Measurements from ENCODE around the gene HIRA. TPM values are rescaled to one million over a fixed set of nuclear protein-coding genes. Genes with fewer than 3 reads are reported as not detected.
A peak's percentile ranks its signal among the peaks of the same experiment; 100 is the strongest.

Gene HIRA
- total and polyA plus RNA-seq, 9 of the 15 experiments (the other 6 are each of a cell fraction or from before 2014, with no cell fraction given): 0.96 to 132 (median 58.4) TPM

GRCh38 chr22:19432133-19432851 is 759 bp upstream of the HIRA start, which contains the start of gene MRPL40 (continued):
- TF ChIP-seq, protein P1, sequence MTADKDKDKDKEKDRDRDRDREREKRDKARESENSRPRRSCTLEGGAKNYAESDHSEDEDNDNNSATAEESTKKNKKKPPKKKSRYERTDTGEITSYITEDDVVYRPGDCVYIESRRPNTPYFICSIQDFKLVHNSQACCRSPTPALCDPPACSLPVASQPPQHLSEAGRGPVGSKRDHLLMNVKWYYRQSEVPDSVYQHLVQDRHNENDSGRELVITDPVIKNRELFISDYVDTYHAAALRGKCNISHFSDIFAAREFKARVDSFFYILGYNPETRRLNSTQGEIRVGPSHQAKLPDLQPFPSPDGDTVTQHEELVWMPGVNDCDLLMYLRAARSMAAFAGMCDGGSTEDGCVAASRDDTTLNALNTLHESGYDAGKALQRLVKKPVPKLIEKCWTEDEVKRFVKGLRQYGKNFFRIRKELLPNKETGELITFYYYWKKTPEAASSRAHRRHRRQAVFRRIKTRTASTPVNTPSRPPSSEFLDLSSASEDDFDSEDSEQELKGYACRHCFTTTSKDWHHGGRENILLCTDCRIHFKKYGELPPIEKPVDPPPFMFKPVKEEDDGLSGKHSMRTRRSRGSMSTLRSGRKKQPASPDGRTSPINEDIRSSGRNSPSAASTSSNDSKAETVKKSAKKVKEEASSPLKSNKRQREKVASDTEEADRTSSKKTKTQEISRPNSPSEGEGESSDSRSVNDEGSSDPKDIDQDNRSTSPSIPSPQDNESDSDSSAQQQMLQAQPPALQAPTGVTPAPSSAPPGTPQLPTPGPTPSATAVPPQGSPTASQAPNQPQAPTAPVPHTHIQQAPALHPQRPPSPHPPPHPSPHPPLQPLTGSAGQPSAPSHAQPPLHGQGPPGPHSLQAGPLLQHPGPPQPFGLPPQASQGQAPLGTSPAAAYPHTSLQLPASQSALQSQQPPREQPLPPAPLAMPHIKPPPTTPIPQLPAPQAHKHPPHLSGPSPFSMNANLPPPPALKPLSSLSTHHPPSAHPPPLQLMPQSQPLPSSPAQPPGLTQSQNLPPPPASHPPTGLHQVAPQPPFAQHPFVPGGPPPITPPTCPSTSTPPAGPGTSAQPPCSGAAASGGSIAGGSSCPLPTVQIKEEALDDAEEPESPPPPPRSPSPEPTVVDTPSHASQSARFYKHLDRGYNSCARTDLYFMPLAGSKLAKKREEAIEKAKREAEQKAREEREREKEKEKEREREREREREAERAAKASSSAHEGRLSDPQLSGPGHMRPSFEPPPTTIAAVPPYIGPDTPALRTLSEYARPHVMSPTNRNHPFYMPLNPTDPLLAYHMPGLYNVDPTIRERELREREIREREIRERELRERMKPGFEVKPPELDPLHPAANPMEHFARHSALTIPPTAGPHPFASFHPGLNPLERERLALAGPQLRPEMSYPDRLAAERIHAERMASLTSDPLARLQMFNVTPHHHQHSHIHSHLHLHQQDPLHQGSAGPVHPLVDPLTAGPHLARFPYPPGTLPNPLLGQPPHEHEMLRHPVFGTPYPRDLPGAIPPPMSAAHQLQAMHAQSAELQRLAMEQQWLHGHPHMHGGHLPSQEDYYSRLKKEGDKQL (CRISPR knock-in tag; IDR thresholded peaks at IDR 0.05; ENCODE audit: borderline replicate concordance): no peak
- TF ChIP-seq, protein P2, sequence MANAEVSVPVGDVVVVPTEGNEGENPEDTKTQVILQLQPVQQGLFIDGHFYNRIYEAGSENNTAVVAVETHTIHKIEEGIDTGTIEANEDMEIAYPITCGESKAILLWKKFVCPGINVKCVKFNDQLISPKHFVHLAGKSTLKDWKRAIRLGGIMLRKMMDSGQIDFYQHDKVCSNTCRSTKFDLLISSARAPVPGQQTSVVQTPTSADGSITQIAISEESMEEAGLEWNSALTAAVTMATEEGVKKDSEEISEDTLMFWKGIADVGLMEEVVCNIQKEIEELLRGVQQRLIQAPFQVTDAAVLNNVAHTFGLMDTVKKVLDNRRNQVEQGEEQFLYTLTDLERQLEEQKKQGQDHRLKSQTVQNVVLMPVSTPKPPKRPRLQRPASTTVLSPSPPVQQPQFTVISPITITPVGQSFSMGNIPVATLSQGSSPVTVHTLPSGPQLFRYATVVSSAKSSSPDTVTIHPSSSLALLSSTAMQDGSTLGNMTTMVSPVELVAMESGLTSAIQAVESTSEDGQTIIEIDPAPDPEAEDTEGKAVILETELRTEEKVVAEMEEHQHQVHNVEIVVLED (CRISPR knock-in tag; IDR thresholded peaks at IDR 0.05): peak; percentile 100
- peak; percentile 95 for TF ChIP-seq TAF7 (tag; IDR thresholded peaks at IDR 0.05)
- TF ChIP-seq SFPQ (IDR thresholded peaks at IDR 0.05; ENCODE audit: low read depth, low read length): no peak
- peak; percentile 38; the same call in 1 of the 2 replicates for TF ChIP-seq SPI1 (IDR thresholded peaks at IDR 0.05; ENCODE audit: borderline replicate concordance, low read depth, low read length)
- TF ChIP-seq, protein P3, sequence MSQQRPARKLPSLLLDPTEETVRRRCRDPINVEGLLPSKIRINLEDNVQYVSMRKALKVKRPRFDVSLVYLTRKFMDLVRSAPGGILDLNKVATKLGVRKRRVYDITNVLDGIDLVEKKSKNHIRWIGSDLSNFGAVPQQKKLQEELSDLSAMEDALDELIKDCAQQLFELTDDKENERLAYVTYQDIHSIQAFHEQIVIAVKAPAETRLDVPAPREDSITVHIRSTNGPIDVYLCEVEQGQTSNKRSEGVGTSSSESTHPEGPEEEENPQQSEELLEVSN (IDR thresholded peaks at IDR 0.05; ENCODE audit: borderline replicate concordance in 1 of 2, extremely low read depth in 1 of 2, insufficient read depth in 1 of 2, insufficient read length in 1 of 2, low read depth in 1 of 2, low read length in 1 of 2, poor library complexity in 1 of 2, severe bottlenecking in 1 of 2): peak; percentile 96
- TF ChIP-seq, protein P4, sequence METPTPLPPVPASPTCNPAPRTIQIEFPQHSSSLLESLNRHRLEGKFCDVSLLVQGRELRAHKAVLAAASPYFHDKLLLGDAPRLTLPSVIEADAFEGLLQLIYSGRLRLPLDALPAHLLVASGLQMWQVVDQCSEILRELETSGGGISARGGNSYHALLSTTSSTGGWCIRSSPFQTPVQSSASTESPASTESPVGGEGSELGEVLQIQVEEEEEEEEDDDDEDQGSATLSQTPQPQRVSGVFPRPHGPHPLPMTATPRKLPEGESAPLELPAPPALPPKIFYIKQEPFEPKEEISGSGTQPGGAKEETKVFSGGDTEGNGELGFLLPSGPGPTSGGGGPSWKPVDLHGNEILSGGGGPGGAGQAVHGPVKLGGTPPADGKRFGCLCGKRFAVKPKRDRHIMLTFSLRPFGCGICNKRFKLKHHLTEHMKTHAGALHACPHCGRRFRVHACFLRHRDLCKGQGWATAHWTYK (CRISPR knock-in tag; IDR thresholded peaks at IDR 0.05): peak; percentile 98
- peak; percentile 89 for TF ChIP-seq ZNF133 (CRISPR knock-in tag; IDR thresholded peaks at IDR 0.05)
- peak; percentile 50; the same call in 1 of the 2 replicates for TF ChIP-seq RBM14 (IDR thresholded peaks at IDR 0.05; ENCODE audit: borderline replicate concordance, insufficient read depth, low read depth, low read length)
- TF ChIP-seq CBFB (CRISPR knock-in tag; IDR thresholded peaks at IDR 0.05): no peak
- TF ChIP-seq SMAD3 (CRISPR knock-in tag; conservative IDR thresholded peaks at IDR 0.05): peak; percentile 97
- TF ChIP-seq BACH1 (tag; IDR thresholded peaks at IDR 0.05): no peak
- peak; percentile 99 for TF ChIP-seq RBBP5 (IDR thresholded peaks at IDR 0.05; ENCODE audit: borderline replicate concordance, insufficient read depth, low read length, poor library complexity, severe bottlenecking)
